GM20000 (cell line): ENCODE measurements around the gene ZNF346.
"Not testable (repeated sequence)": the region's sequence is repeated elsewhere in the genome, so short reads cannot be mapped to it uniquely, and the experiment has no call there.

ENCODE experiments used
- DNase-seq: peaks from one replicate; pipeline ENCODE4 v3.0.0; 2012; ENCODE audit warnings: low spot score
- CTCF ChIP-seq: IDR thresholded peaks from 2 replicates; pipeline ENCODE4 v1.5.1; 2012; ENCODE audit warnings: mild to moderate bottlenecking, control low read depth; ENCODE audit errors: extremely low read depth, missing control alignments

ZNF346 gene

GRCh38 chr5:177022386-177023302, at the start of gene ZNF346:
Gene ZNF346, plus strand, starts transcription at chr5:177022696. Its CDS starts 43 bp downstream, at chr5:177022739.
- peak; percentile 59 for TF ChIP-seq CTCF
- DNase-seq: peak; percentile 97

GRCh38 chr5:176979669-176980068, 42.8 kb upstream of the ZNF346 start:
- TF ChIP-seq CTCF: no peak
- peak; percentile 15 for DNase-seq

GRCh38 chr5:176980818-176981217, 41.7 kb upstream of the ZNF346 start:
- no peak for DNase-seq
- no peak for TF ChIP-seq CTCF

- DNase-seq: not testable (repeated sequence)
These were observed 39.4 kb upstream of the ZNF346 start for GRCh38 chr5:176983112-176983511.

GRCh38 chr5:176983593-176983992, 38.9 kb upstream of the ZNF346 start:
- DNase-seq: not testable (repeated sequence)

GRCh38 chr5:176984176-176984575, 38.3 kb upstream of the ZNF346 start:
- not testable (repeated sequence) for DNase-seq

- DNase-seq: no peak
- TF ChIP-seq CTCF: no peak
These were observed 37.0 kb upstream of the ZNF346 start for GRCh38 chr5:176985516-176985915.

- TF ChIP-seq CTCF: no peak
- no peak for DNase-seq
These were observed 36.2 kb upstream of the ZNF346 start for GRCh38 chr5:176986280-176986679.

GRCh38 chr5:176987583-176987982, 34.9 kb upstream of the ZNF346 start:
- no peak for TF ChIP-seq CTCF

GRCh38 chr5:176993081-176993480, 29.4 kb upstream of the ZNF346 start:
- DNase-seq: not testable (repeated sequence)

More at GRCh38 chr5:176987583-176987982, 34.9 kb upstream of the ZNF346 start:
- DNase-seq: no peak
